ENCODE data around the gene RAP1A.

The RAP1A gene

DNA sequence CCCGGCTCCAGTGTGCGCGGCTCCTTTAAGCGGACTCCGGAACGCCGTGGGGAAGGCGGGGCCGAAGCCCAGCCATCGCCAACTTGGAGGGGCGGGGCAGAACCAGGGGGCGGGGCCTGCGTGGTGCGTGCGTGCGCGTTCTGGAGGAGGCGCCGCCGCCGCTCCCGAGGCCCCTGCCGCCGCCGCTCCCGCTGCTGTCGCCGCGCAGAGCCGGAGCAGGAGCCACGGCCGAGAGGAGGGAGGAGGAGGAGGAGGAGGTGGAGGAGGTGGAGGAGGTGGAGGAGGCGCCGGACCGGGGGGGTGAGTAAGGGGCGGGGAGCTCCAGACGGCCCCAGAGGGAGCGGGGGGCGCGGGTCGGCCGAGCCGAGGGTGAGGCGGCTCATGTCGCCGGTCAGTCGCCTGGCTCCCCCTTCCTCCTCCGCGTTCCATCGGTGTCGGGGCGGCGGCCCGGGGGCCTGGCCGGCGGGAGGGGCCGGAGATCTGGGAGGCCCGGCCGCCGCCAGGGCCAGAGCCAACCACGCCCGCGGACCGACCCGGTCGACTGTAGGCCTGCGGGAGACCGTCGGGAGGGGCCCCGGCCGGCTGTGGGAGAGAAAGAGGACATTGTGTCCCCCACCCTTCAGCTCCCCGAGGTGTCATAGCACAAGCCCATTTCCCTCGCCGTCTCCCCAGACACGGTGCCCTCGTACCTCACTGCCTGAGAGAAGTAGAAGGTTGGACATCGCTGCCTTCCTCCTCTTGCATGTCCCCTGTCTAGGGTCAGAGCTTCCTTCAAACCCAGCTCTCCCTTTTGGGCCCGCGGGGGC, at the start of gene RAP1A:
RAP1A (plus strand) TSS at position 155 of the 806 bp plus-strand sequence. CDS start 71,572 bp downstream, outside the sequence.
- Histone ChIP-seq H3K4me3 (peak within 1 kb of the TSS; percentile 80), H3K27ac (no peak within 1 kb of the TSS)

DNA sequence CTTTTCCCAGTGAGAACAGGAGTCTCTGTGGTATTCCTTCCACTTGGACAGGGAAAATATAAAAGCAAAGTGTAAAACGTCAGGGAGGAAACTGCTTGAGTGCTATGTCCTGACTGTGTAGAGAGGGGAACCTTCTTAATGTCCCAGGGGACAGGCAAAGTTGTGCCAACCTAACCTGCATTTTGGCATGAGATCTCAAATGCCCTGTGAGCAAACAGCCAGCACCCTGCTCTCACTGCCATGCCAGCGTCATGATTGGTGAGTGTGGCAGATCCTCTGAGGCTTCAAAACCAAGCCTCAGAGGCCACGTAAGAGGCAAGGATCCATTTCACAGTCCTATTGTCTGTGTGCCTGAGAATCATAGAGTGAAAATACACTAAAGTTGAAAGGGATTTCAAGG, 49.7 kb upstream of the RAP1A start:
- DNase-seq (ENCODE audit: low read depth, low spot score) = no peak
- TF ChIP-seq EZH2 (IDR thresholded peaks at IDR 0.05) (no peak), FOXP2 (optimal IDR thresholded peaks at IDR 0.05; ENCODE audit: control extremely low read depth, extremely low read length, insufficient read depth) (no peak), POLR2AphosphoS5 (IDR thresholded peaks at IDR 0.05; ENCODE audit: borderline replicate concordance, low read depth, low read length) (no peak)

More for the DNA sequence above, at the start of gene RAP1A:
- Histone ChIP-seq H3K9ac (ENCODE audit: insufficient read length) (peak within 1 kb of the TSS; percentile 86), H3K36me3 (ENCODE audit: insufficient read depth, low read length) (no peaks in the 10 kb centered on the region; the same call in 1 of the 2 replicates), H3K9me3 (ENCODE audit: low read depth, low read length) (no peaks in the 10 kb centered on the region)
- TF ChIP-seq POLR2AphosphoS5 (IDR thresholded peaks at IDR 0.05; ENCODE audit: borderline replicate concordance, low read depth, low read length) = peak; percentile 72; the same call in 1 of the 2 replicates
- no peak for TF ChIP-seq FOXP2 (optimal IDR thresholded peaks at IDR 0.05; ENCODE audit: control extremely low read depth, extremely low read length, insufficient read depth)
- peak; percentile 37 for DNase-seq (ENCODE audit: low read depth, low spot score)

DNA sequence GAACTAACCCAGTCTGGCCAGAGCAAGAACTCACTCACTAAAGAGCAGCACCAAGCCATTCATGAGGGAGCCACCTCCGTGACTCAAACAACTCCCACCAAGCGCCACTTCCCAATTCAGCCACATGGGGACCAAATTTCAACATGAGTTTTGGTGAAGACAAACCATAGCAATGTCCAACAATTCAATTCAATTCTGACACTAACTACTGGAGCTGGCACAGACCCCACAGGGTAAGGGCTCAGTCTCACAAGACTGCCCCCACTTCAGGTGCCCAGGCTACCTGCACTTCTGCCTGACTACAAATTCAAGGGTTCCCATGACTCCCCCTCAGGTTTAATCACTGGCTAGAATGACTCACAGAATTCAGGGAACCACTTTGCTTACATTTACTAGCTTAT, 48.8 kb upstream of the RAP1A start:
- no peak for TF ChIP-seq EZH2 (IDR thresholded peaks at IDR 0.05)
- no peak for TF ChIP-seq POLR2AphosphoS5 (IDR thresholded peaks at IDR 0.05; ENCODE audit: borderline replicate concordance, low read depth, low read length)
- no peak for TF ChIP-seq FOXP2 (optimal IDR thresholded peaks at IDR 0.05; ENCODE audit: control extremely low read depth, extremely low read length, insufficient read depth)
- no peaks in the 10 kb centered on the region for H3K36me3 ChIP-seq (ENCODE audit: insufficient read depth, low read length)
- H3K9me3 ChIP-seq (ENCODE audit: low read depth, low read length) = no peaks in the 10 kb centered on the region
- DNase-seq (ENCODE audit: low read depth, low spot score) = no peak
- H3K9ac ChIP-seq (ENCODE audit: insufficient read length) = no peak overlapping the region
- H3K4me3 ChIP-seq = no peak overlapping the region
- no peak overlapping the region for H3K27ac ChIP-seq

More for the DNA sequence above, 49.7 kb upstream of the RAP1A start:
- no peak overlapping the region for H3K4me3 ChIP-seq
- no peak overlapping the region for H3K27ac ChIP-seq
- H3K36me3 ChIP-seq (ENCODE audit: insufficient read depth, low read length) = no peaks in the 10 kb centered on the region
- H3K9me3 ChIP-seq (ENCODE audit: low read depth, low read length) = no peaks in the 10 kb centered on the region
- no peak overlapping the region for H3K9ac ChIP-seq (ENCODE audit: insufficient read length)

DNA sequence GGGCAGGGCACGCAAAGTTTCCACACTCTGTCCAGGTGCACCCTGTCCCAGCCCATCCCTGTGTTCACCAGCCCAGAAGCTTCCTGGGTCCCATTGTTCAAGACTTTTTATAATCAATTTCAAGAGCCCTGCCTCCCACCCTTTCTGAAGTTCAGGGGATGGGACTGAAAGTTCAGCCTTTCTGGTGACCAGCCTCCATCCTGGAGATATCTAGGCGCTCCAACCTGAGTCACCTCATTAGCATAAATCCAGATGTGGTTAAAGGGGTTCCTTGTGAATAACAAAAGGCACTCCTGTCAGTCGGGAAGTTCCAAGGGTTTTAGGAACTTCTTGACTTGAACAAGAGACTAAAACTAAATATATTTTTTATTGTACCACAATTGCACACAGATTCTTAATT, 48.4 kb upstream of the RAP1A start:
- Histone ChIP-seq H3K36me3 (ENCODE audit: insufficient read depth, low read length) (no peaks in the 10 kb centered on the region), H3K4me3 (no peak overlapping the region), H3K9me3 (ENCODE audit: low read depth, low read length) (no peaks in the 10 kb centered on the region), H3K27ac (no peak overlapping the region), H3K9ac (ENCODE audit: insufficient read length) (no peak overlapping the region)
- DNase-seq (ENCODE audit: low read depth, low spot score) = no peak
- TF ChIP-seq POLR2AphosphoS5 (IDR thresholded peaks at IDR 0.05; ENCODE audit: borderline replicate concordance, low read depth, low read length) = no peak
- no peak for TF ChIP-seq EZH2 (IDR thresholded peaks at IDR 0.05)
- TF ChIP-seq FOXP2 (optimal IDR thresholded peaks at IDR 0.05; ENCODE audit: control extremely low read depth, extremely low read length, insufficient read depth) = no peak

DNA sequence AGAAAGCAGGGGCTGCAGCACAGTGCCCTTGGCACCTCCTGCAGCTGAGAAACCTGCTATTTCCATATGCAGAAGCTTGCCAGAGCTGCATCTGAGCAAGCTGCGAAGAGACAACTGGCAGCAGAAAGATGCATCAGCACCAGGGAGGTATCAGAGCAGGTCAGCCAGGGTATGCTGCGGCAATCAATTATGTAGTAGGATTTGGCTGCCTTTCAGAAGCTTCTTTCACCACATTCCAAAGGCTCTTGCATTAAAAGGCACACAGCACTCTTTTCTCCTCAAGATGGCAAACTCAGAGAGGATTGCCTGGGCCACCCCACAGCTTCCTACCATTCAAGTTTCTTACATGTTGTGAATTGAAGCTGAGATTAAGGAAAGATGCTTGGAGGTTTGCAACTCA, 47.6 kb upstream of the RAP1A start:
- DNase-seq (ENCODE audit: low read depth, low spot score) = no peak
- no peaks in the 10 kb centered on the region for H3K9me3 ChIP-seq (ENCODE audit: low read depth, low read length)
- TF ChIP-seq POLR2AphosphoS5 (IDR thresholded peaks at IDR 0.05; ENCODE audit: borderline replicate concordance, low read depth, low read length) (no peak), FOXP2 (optimal IDR thresholded peaks at IDR 0.05; ENCODE audit: control extremely low read depth, extremely low read length, insufficient read depth) (no peak), EZH2 (IDR thresholded peaks at IDR 0.05) (no peak)
- H3K36me3 ChIP-seq (ENCODE audit: insufficient read depth, low read length) = no peaks in the 10 kb centered on the region
- no peak overlapping the region for H3K9ac ChIP-seq (ENCODE audit: insufficient read length)
- H3K4me3 ChIP-seq = no peak overlapping the region
- H3K27ac ChIP-seq = no peak overlapping the region

DNA sequence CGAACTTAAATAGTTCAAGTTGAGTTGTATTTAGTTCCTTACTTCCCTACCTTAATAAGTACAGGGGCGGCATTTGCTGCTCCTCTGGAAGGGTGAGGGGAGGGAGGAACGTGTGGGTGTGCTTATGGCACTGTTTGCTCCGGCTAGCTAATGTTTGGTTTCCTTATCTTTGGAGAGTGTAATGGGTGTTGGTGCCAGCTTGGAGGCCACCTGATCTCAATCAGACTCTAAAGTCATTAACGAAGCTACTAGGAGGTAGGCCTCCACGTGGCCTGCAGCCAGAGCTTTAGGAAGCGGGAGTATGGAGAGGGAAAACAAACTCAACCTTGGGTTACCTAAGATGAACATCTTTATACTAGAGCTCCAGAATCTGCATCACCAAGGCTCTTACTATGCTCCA, 43.0 kb upstream of the RAP1A start:
- Histone ChIP-seq H3K36me3 (ENCODE audit: insufficient read depth, low read length) (no peaks in the 10 kb centered on the region), H3K27ac (no peak overlapping the region), H3K9ac (ENCODE audit: insufficient read length) (no peak overlapping the region), H3K4me3 (no peak overlapping the region), H3K9me3 (ENCODE audit: low read depth, low read length) (no peaks in the 10 kb centered on the region)
- no peak for DNase-seq (ENCODE audit: low read depth, low spot score)
- TF ChIP-seq EZH2 (IDR thresholded peaks at IDR 0.05) (no peak), FOXP2 (optimal IDR thresholded peaks at IDR 0.05; ENCODE audit: control extremely low read depth, extremely low read length, insufficient read depth) (no peak), POLR2AphosphoS5 (IDR thresholded peaks at IDR 0.05; ENCODE audit: borderline replicate concordance, low read depth, low read length) (no peak)

DNA sequence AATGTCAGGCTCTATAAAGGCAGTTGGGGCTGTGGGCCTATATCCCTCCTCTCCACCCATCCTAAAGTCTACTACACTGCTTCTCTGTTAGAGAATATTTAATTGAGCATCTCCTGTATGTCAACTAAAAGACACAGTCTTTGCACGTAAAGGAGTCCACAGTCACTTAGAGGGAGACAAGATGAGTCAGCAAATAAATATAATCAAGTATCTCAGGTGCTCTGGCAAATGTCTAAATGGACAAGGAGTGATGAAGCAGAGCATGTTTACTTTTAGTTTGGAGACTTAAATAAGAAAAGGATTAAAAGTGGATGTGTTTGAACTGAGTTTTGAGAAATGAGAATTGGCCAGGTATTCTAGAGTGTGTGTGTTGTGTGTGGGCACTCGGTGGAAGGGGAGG, 41.8 kb upstream of the RAP1A start:
- TF ChIP-seq EZH2 (IDR thresholded peaks at IDR 0.05) (no peak), FOXP2 (optimal IDR thresholded peaks at IDR 0.05; ENCODE audit: control extremely low read depth, extremely low read length, insufficient read depth) (no peak), POLR2AphosphoS5 (IDR thresholded peaks at IDR 0.05; ENCODE audit: borderline replicate concordance, low read depth, low read length) (no peak)
- H3K9me3 ChIP-seq (ENCODE audit: low read depth, low read length) = no peaks in the 10 kb centered on the region
- no peak overlapping the region for H3K9ac ChIP-seq (ENCODE audit: insufficient read length)
- no peak overlapping the region for H3K4me3 ChIP-seq
- no peak for DNase-seq (ENCODE audit: low read depth, low spot score)
- H3K27ac ChIP-seq = no peak overlapping the region
- H3K36me3 ChIP-seq (ENCODE audit: insufficient read depth, low read length) = no peaks in the 10 kb centered on the region

DNA sequence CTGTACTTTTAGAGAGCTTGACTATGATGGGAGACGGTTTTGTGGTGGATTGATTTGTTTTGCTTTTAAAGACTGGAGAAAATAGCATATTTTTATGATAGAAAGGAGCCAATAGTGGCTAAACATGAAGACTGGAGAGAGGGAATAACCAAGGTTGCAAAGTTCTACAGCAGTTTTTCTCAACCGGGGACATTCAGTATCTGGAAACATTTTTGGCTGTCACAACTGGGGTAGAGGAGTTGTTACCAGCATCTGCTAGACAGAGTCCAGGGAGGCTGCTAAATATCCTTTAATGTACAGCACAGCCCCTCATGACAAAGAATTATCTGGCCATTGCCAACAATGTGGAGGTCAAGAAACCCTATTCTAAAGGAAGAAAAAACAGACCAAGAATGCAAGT, 38.4 kb upstream of the RAP1A start:
- Histone ChIP-seq H3K27ac (no peak overlapping the region), H3K4me3 (no peak overlapping the region), H3K36me3 (ENCODE audit: insufficient read depth, low read length) (no peaks in the 10 kb centered on the region), H3K9ac (ENCODE audit: insufficient read length) (no peak overlapping the region), H3K9me3 (ENCODE audit: low read depth, low read length) (no peaks in the 10 kb centered on the region)
- TF ChIP-seq POLR2AphosphoS5 (IDR thresholded peaks at IDR 0.05; ENCODE audit: borderline replicate concordance, low read depth, low read length) (no peak), EZH2 (IDR thresholded peaks at IDR 0.05) (no peak), FOXP2 (optimal IDR thresholded peaks at IDR 0.05; ENCODE audit: control extremely low read depth, extremely low read length, insufficient read depth) (no peak)
- DNase-seq (ENCODE audit: low read depth, low spot score) = no peak
